SW480 (cell line): ENCODE data around the gene AUTS2.

Experiments
- DNase-seq: peaks from one replicate; pipeline ENCODE4 v3.0.0-alpha.2; 2016; ENCODE audit warnings: low spot score

Gene AUTS2

DNA sequence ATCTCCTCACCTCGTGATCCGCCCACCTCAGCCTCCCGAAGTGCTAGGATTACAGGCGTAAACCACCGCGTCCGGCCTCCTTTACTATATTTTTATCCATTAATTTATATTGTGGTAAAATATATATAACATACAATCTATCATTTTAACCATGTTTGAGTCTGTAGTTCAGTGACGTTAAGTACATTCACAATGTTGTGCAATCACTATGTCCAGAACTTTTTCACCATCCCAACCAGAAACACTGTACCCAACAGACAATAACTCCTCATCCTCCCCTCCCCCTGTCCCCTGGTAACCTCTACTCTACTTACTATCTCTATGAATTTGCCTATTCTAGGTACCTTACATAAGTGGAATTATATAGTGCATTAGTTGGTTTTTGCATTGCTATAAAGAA is 1236.1 kb downstream of the AUTS2 start:
- no peak for DNase-seq

DNA sequence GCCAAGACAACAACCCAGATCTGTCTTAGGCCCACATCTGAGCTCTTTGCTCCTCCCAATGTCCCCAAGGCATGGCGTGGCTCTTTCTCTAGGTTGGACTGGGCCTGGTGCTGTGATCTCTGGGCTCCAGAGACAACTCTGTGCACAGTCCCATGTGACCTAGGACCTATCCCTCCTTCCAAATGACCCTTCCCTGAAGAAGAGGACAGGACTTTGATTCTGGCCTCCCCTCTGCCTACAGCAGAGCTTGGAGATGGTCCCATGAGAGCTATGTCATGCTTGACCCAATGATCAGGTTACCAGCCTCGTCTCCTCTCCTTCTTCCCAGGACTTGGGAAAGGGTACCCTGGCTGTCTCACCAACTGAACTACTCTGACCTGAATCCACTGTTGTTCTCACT is 1237.4 kb downstream of the AUTS2 start:
- no peak for DNase-seq

DNA sequence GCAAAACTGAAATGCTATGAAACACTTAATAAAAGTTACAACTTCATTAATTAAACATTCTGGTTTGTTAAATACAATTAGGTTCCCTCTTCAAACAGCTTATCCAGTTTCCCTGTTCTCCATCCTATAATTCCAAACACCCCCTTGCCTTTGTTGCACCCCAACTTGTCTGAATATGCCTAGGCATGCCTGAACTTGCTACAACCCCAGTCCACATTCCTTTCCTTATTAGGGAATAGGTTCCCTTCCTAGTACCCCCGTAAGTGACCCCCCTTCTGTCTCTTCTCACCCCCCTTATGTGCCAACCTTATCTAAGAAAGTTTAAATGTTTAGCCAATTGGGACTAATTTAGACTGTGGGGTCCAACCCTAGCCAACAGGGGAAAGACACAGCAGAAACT is 1238.0 kb downstream of the AUTS2 start:
- DNase-seq = no peak

DNA sequence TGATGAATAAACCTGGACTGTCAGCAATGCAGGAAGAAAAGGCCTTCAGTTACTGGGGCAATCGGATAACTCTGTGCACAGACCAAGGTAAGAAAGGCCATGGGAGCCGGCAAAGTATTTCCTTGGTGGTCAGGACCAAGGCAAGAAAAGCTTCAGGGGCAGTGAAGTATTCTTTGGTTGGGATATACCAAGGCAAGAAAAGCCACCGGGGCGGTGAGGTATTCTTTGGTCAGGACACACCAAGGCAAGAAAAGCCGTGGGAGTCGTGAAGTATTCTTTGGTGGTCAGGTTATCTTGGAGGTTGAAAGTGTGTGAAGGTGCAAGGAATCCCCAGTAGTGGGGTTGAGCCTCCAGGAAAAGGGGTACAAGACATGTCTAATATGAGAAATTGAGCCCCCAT is 1238.7 kb downstream of the AUTS2 start:
- no peak for DNase-seq

DNA sequence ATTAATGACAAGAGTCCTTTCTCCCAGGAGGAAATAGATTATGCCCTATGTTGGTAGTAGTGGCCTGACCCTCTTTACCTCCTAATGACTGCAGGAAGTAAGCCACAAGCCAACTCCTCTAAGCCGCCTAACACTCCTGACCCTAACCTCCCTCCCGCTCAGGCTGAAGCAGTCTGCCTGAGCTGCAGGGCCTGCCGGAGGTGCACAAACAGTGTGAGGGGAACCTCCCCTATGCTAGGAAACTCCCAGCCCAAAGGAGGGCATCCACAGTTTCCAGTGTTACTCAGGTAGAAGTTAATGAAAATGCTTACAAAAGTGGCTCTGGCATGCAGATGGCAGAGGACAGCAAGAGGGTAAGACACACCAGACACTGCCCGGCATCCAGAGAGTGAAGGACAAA is 1239.3 kb downstream of the AUTS2 start:
- no peak for DNase-seq

GRCh38 chr7:70838292-70838907 is 1240.1 kb downstream of the AUTS2 start:
- no peak for DNase-seq
